ENCODE measurements around the gene ISX. TPM values are rescaled to one million over a fixed set of nuclear protein-coding genes. Genes with fewer than 3 reads are reported as not detected.
"Not testable (repeated sequence)": the region's sequence is repeated elsewhere in the genome, so short reads cannot be mapped to it uniquely, and the experiment has no call there.

ISX gene
- polyA plus RNA-seq (ENCODE audit: insufficient read depth in 1 of 5, insufficient read length in 5 of 5, low replicate concordance in 1 of 5) = under 1 TPM; 0.28 to 0.51 (median 0.44) TPM
- long read RNA-seq, donor 1 = 0 reads
- long read RNA-seq, donor 2 = 0 reads
- long read RNA-seq, donor 3 = 0 reads
- long read RNA-seq, donor 4 = 0 reads
- long read RNA-seq, donor 5 = 0 reads
- long read RNA-seq, donor 6 = 0 reads
- long read RNA-seq, donor 7 = 0 reads
- long read RNA-seq, donor 8 = 0 reads

DNA sequence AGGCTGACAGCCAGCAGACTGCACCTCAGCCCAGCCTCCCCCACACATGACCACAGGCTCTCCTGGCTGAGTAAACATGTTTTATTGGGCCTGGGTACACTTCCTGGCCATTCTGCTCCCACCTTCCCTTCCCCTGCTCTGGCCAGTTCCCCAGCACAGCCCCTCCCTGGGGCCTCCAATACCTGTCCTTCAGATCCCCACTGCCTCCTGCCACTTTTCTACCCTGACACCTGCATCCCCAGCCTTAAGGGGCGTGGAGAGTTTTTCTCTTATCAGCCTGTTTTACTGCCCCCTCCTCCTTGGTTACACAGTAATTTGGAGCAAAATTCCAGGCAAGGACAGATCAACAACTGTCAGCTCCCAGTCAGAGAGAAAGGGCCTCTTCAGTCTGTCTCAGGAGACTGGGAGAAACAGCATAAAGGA, at the start of gene ISX:
Gene ISX, plus strand, starts transcription at position 363 of the 423 bp plus-strand sequence. CDS start 930 bp downstream, outside the sequence.
- DNase-seq = peak; percentile 8 to 15

DNA sequence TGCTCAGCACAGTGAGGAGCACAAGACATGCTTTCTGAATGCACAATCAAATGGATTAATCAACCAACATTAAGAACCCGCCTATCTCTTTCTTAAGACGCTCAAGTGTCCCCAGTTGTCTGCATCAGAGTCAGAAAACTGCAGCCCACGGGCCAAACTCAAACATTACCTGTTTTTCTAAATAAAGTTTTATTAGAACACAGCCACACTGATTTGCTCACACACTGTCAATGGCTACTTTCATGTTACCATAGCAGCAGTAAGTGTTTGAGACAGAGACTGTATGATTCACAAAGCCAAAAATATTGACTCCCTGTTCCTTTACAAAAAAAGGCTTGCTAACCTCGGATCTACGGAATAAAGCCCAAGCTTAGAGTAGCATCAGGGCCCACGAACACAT, 49.0 kb upstream of the ISX start:
- no peak for DNase-seq

DNA sequence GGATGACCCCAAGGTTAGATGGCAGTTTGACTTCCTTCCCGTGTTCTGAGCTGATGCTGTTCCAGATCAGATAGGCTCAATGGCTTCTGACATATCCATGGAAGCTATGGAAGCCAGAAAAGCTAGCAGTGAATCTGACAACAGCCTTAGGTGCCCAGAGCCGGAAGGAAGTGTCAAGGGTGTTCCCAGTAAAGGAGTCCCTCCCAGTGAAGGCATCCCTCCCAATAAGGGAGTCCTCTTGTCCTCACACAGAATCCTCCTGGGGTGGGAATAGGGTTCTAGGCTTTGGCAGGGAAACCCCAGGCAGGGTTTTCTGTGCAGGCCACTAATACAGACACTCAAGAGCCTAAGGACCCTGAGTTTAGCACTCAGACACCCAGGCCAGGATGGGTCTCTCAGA, 47.0 kb upstream of the ISX start:
- DNase-seq = no peak

- no peak for DNase-seq
Observed at GRCh38 chr22:35020517-35020916, 45.4 kb upstream of the ISX start.

DNA sequence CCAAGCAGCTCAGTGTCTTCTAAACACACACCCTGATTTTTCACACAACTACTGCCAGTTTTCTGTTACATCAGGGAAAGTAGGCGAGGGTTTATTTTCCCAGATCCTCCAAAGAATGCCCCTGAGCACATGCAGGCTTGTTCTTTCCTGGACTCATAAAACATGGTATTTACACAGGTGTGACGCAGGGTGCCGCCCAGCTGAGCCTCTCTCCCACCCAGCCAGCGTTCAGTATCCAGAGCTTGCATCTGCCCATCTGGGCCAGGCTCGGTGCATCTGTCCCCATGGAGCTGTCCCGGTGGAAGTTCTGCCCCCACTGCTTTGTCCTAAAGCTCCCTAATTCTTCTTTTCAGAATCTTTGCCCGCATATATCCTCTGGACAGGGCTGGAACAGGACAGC, 44.8 kb upstream of the ISX start:
- DNase-seq = no peak

- DNase-seq = no peak
Observed at GRCh38 chr22:35022291-35022690, 43.7 kb upstream of the ISX start.

DNA sequence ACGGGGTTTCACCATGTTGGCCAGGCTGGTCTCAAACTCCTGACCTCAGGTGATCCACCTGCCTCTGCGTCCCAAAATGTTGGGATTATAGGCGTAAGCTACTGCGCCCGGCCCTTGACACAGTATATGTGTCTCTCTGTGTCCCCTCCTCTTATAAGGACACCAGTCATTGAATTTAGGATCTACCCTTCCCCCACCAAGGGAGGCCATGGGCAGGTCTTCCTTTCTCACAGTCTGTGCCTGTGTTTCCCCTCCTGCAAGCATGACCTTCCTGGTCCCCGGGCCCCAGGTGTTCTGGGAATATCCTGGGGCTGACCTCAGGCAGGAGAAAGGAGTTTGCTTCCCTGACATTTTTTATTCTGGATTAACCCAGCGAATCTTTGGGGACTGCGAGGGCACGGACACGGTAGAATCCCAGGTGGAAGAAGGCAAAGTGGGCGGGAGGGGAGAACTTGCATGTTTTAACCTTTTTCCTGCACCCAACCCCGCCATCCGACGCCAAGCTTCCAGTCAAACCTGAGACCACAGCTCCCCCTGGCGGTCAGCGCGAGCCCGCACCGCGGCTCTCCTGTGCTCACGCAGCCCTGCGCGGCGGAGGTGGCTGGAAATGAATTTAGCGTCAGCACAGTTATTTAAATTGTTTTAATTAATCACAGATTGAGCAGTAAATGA, 42.1 kb upstream of the ISX start:
- peak; percentile 15 to 32 for DNase-seq

GRCh38 chr22:35024364-35024692, 41.6 kb upstream of the ISX start:
- no peak for DNase-seq

- not testable (repeated sequence) for DNase-seq
Observed at GRCh38 chr22:35030112-35030511, 35.8 kb upstream of the ISX start.

DNA sequence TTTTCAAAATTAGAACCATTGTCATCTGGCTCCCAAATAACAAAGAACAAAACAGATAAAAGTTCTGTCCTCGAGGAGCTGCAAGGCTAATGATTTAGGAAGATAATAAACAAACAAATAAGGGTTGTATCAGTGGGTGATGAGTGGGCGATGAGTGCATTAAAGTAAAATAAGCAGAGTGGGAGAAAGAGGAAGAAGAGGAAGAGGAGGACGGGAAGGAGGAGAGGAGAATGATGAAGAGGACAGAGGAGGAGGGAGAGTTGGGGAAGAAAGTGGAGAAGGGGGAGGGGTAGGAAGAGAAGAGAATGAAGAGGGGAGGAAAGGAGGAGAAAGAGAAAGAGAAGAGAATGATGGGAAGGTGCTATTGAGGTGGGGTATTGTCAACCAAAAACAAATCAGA, 33.4 kb upstream of the ISX start:
- no peak for DNase-seq

- DNase-seq = no peak
Observed at GRCh38 chr22:35033635-35034296, 32.2 kb upstream of the ISX start.

GRCh38 chr22:35034963-35035362, 31.0 kb upstream of the ISX start:
- no peak for DNase-seq

GRCh38 chr22:35037089-35037488, 28.9 kb upstream of the ISX start:
- no peak for DNase-seq

- DNase-seq = no peak
Observed at GRCh38 chr22:35039625-35040024, 26.3 kb upstream of the ISX start.

- DNase-seq = no peak
Observed at GRCh38 chr22:35043252-35043933, 22.6 kb upstream of the ISX start.

DNA sequence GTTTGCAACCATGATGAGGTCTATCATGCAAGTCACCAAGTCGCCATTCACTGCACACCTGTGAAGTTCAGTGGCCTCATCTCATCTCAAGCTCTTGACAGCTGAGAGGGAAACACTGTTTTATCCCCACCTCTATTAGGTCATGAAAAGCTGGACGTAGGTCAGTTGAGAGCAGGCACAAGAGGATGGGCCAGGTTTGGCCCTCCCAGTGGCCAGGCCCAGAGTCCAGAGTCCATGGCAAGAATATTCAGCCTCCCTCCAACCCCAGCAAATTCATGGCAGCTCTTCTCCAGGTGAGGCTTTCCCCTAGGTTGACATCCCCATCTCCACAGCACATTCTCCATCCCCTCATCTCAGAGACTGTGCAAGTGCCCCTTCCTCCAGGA, 22.0 kb upstream of the ISX start:
- DNase-seq = no peak

- no peak for DNase-seq
Observed at GRCh38 chr22:35044607-35045390, 21.2 kb upstream of the ISX start.

GRCh38 chr22:35045451-35045850, 20.5 kb upstream of the ISX start:
- DNase-seq = no peak

GRCh38 chr22:35046744-35047462, 19.1 kb upstream of the ISX start:
- DNase-seq = no peak

DNA sequence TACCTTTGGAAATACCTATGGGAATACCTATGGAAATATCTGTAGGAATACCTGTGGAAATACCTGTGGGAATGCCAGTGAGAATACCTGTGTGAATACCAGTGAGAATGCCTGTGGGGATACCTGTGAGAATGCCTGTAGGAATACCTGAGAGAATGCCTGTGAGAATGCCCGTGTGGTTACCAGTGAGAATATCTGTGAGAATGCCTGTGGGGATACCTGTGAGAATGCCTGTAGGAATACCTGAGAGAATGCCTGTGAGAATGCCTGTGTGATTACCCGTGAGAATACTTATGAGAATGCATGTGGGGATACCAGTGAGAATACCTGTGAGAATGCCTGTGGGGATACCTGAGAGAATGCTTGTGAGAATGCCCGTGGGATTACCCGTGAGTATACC, 15.9 kb upstream of the ISX start:
- DNase-seq = not testable (repeated sequence)

GRCh38 chr22:35051013-35051535, 14.9 kb upstream of the ISX start:
- no peak for DNase-seq
